CD14-positive monocyte (primary cell): ENCODE measurements around the gene GTF2F2. TPM values are rescaled to one million over a fixed set of nuclear protein-coding genes. Genes with fewer than 3 reads are reported as not detected.

Source experiments
- DNase-seq, 3 donors: peaks; one replicate each; pipeline ENCODE4 v3.0.0-alpha.2; 2011 to 2022
- H2AFZ ChIP-seq: 2 replicates; pipeline ENCODE4 v1.6.0; 2012; ENCODE audit warnings: mild to moderate bottlenecking, low read depth, low read length, inconsistent platforms; ENCODE audit not compliant: insufficient read depth, poor library complexity, severe bottlenecking
- H3K27ac ChIP-seq, 2 donors: 1 replicate in 1 of 2; 2 replicates in 1 of 2; pipeline ENCODE4 v1.5.1; 2012 to 2013; ENCODE audit warnings: low read length in 2 of 2, control low read depth in 1 of 2, inconsistent platforms in 1 of 2, low read depth in 1 of 2, mild to moderate bottlenecking in 1 of 2
- H3K27me3 ChIP-seq, 2 donors: one replicate each; pipeline versions ENCODE4 v1.6.0 to v1.6.1; 2011 to 2013; ENCODE audit warnings: low read length in 2 of 2; ENCODE audit not compliant: control insufficient read depth in 2 of 2, insufficient read depth in 2 of 2
- H3K36me3 ChIP-seq, 2 donors: replicated peaks in 1 of 2; 1 replicate in 1 of 2; 2 replicates in 1 of 2; pipeline versions ENCODE4 v1.5.1 to v1.6.1; 2012 to 2013; ENCODE audit warnings: low read length in 2 of 2, control low read depth in 1 of 2, inconsistent platforms in 1 of 2, mild to moderate bottlenecking in 1 of 2; ENCODE audit not compliant: insufficient read depth in 2 of 2, control insufficient read depth in 1 of 2
- H3K4me1 ChIP-seq, 2 donors: 1 replicate in 1 of 2; 2 replicates in 1 of 2; pipeline versions ENCODE4 v1.5.1 to v1.6.1; 2012 to 2013; ENCODE audit warnings: low read length in 2 of 2, control low read depth in 1 of 2, inconsistent platforms in 1 of 2, mild to moderate bottlenecking in 1 of 2, moderate library complexity in 1 of 2; ENCODE audit not compliant: insufficient read depth in 2 of 2, control insufficient read depth in 1 of 2
- H3K4me2 ChIP-seq: replicated peaks from 2 replicates; pipeline ENCODE3; 2012; ENCODE audit warnings: low read length, moderate library complexity, mild to moderate bottlenecking; ENCODE audit not compliant: poor library complexity, severe bottlenecking; ENCODE audit errors: extremely low read depth
- H3K4me3 ChIP-seq, 3 experiments: fragments of 200-600 bp in 1 of 3; sonication (generic) in 1 of 3; replicated peaks in 1 of 3; 1 replicate in 2 of 3; 2 replicates in 1 of 3; pipeline ENCODE4 v1.5.1; 2011 to 2013; ENCODE audit warnings: low read length in 3 of 3, mild to moderate bottlenecking in 3 of 3, control low read depth in 2 of 3, low read depth in 2 of 3, inconsistent platforms in 1 of 3, moderate library complexity in 1 of 3
- H3K79me2 ChIP-seq: 2 replicates; pipeline ENCODE4 v1.6.0; 2012; ENCODE audit warnings: mild to moderate bottlenecking, control low read depth, inconsistent platforms, low read length, moderate library complexity; ENCODE audit not compliant: insufficient read depth
- H3K9ac ChIP-seq: 2 replicates; pipeline ENCODE4 v1.6.0; 2017; ENCODE audit warnings: low read length, mild to moderate bottlenecking; ENCODE audit not compliant: insufficient read depth, poor library complexity, severe bottlenecking
- H3K9me3 ChIP-seq, 2 donors: replicated peaks in 1 of 2; 1 replicate in 1 of 2; 2 replicates in 1 of 2; pipeline versions ENCODE4 v1.5.1 to v1.6.1; 2012 to 2013; ENCODE audit warnings: low read length in 2 of 2, control low read depth in 1 of 2; ENCODE audit not compliant: control insufficient read depth in 1 of 2, insufficient read depth in 1 of 2
- H4K20me1 ChIP-seq: 2 replicates; pipeline ENCODE4 v1.6.0; 2012; ENCODE audit warnings: mild to moderate bottlenecking, low read length, control low read depth, moderate library complexity; ENCODE audit not compliant: insufficient read depth
- H3K27ac Mint-ChIP-seq, 7 donors: one replicate each; pipeline ENCODE4 v1.8.0; 2020; ENCODE audit warnings: mild to moderate bottlenecking in 7 of 7, mixed read lengths in 7 of 7, moderate library complexity in 6 of 7, inconsistent platforms in 2 of 7
- H3K27me3 Mint-ChIP-seq, 3 donors: one replicate each; pipeline ENCODE4 v1.8.0; 2021 to 2022; ENCODE audit warnings: low read depth in 3 of 3, mild to moderate bottlenecking in 3 of 3, mixed read lengths in 3 of 3, moderate library complexity in 3 of 3, inconsistent platforms in 1 of 3
- H3K36me3 Mint-ChIP-seq, 2 donors: one replicate each; pipeline ENCODE4 v1.8.0; 2020; ENCODE audit warnings: mixed read lengths in 2 of 2, inconsistent platforms in 1 of 2, mild to moderate bottlenecking in 1 of 2
- H3K4me1 Mint-ChIP-seq: one replicate; pipeline ENCODE4 v1.8.0; 2020; ENCODE audit warnings: mild to moderate bottlenecking, mixed read lengths
- H3K4me3 Mint-ChIP-seq, 2 donors: one replicate each; pipeline ENCODE4 v1.8.0; 2020; ENCODE audit warnings: mild to moderate bottlenecking in 2 of 2, mixed read lengths in 2 of 2, moderate library complexity in 1 of 2
- H3K9me3 Mint-ChIP-seq, 7 donors: one replicate each; pipeline ENCODE4 v1.8.0; 2020 to 2022; ENCODE audit warnings: mixed read lengths in 7 of 7, mild to moderate bottlenecking in 6 of 7, moderate library complexity in 6 of 7, inconsistent platforms in 2 of 7
- CTCF ChIP-seq: fragments of 200-600 bp; IDR thresholded peaks from one replicate; pipeline ENCODE4 v1.8.0; 2022; ENCODE audit warnings: antibody characterized with exemption, mild to moderate bottlenecking
- WGBS: methylation state at CpG from one replicate; pipeline ENCODE4 v1.1.5; 2013; ENCODE audit warnings: missing lambda C conversion rate; ENCODE audit not compliant: insufficient coverage; 5-methylcytosine and 5-hydroxymethylcytosine counted together
- intact Hi-C, 2 donors: fragments of 100-400 bp; cut with micrococcal nuclease; formaldehyde crosslinking; loops; one replicate each; pipeline versions ENCODE4 v1.15.0 to v1.15.1; 2023
- polyA plus RNA-seq, 3 donors: library from polyadenylated mRNA; depleted of rRNA in 1 of 3; unstranded in 2 of 3; stranded (reverse) in 1 of 3; fragments of 300-500 nt in 2 of 3; fragments of >200 nt in 1 of 3; fragmentation: Illumina TruSeq in 2 of 3; gene quantifications; 1 replicate in 2 of 3; 2 replicates in 1 of 3; pipeline ENCODE4 v1.2.3, GENCODE V29; 2012 to 2021

Gene GTF2F2
- polyA plus RNA-seq, 3 donors: 8.1 to 10.4 (median 8.5) TPM

GRCh38 chr13:45191874-45192273, 71.6 kb downstream of the GTF2F2 start:
- no peak overlapping the region for H3K4me3 ChIP-seq
- no peak overlapping the region for H3K27ac ChIP-seq
- H4K20me1 ChIP-seq: peaks cover 11% of the 10 kb centered on the region
- H3K36me3 Mint-ChIP-seq: peaks cover 10 to 13% of the 10 kb centered on the region in 2 donors
- peaks cover 0 to 4% (median 3%) of the 10 kb centered on the region in 7 donors for H3K9me3 Mint-ChIP-seq
- peaks cover 18% of the 10 kb centered on the region for H3K4me1 Mint-ChIP-seq
- H3K4me1 ChIP-seq: peaks cover 15 to 20% of the 10 kb centered on the region in 2 donors
- H2AFZ ChIP-seq: no peak overlapping the region
- no peaks in the 10 kb centered on the region for H3K27me3 Mint-ChIP-seq
- no peak for TF ChIP-seq CTCF
- H3K4me2 ChIP-seq: no peak overlapping the region
- no peaks in the 10 kb centered on the region for H3K9me3 ChIP-seq
- H3K9ac ChIP-seq: no peak overlapping the region
- DNase-seq: no peak
- no peak overlapping the region for H3K4me3 Mint-ChIP-seq
- WGBS: no CpG with 5 or more reads among the region's 1 CpG
- no peaks in the 10 kb centered on the region for H3K79me2 ChIP-seq
- intact Hi-C loops: no loop called here
- H3K36me3 ChIP-seq: no peaks in the 10 kb centered on the region
- H3K27ac Mint-ChIP-seq: no peak overlapping the region
- H3K27me3 ChIP-seq: no peaks in the 10 kb centered on the region

GRCh38 chr13:45194081-45194939, 74.0 kb downstream of the GTF2F2 start:
- Mint-ChIP-seq H3K4me3 (no peak overlapping the region), H3K27me3 (no peaks in the 10 kb centered on the region), H3K27ac (no peak overlapping the region), H3K36me3 (peaks cover 6 to 13% of the 10 kb centered on the region in 2 donors), H3K9me3 (no peaks in the 10 kb centered on the region), H3K4me1 (peaks cover 18% of the 10 kb centered on the region)
- intact Hi-C loops: no loop called here
- WGBS: 100% methylated on average over 4 of the region's 15 CpGs
- Histone ChIP-seq H4K20me1 (peaks cover 11% of the 10 kb centered on the region), H3K27ac (no peak overlapping the region), H2AFZ (no peak overlapping the region), H3K4me1 (peaks cover 15 to 20% of the 10 kb centered on the region in 2 donors), H3K4me3 (no peak overlapping the region), H3K36me3 (no peaks in the 10 kb centered on the region), H3K79me2 (no peaks in the 10 kb centered on the region), H3K9me3 (no peaks in the 10 kb centered on the region), H3K27me3 (no peaks in the 10 kb centered on the region), H3K4me2 (no peak overlapping the region), H3K9ac (no peak overlapping the region)
- TF ChIP-seq CTCF: no peak
- DNase-seq: no peak
